HG03342 (cell line): Measurements from ENCODE around the gene CHCHD6.

Experiments used
- ATAC-seq: cut with Tn5 transposase; IDR thresholded peaks from one replicate; pipeline ENCODE4 v1.9.1; 2021; ENCODE audit warnings: mild to moderate bottlenecking, moderate library complexity; ENCODE audit not compliant: unreplicated experiment

CHCHD6 gene

DNA sequence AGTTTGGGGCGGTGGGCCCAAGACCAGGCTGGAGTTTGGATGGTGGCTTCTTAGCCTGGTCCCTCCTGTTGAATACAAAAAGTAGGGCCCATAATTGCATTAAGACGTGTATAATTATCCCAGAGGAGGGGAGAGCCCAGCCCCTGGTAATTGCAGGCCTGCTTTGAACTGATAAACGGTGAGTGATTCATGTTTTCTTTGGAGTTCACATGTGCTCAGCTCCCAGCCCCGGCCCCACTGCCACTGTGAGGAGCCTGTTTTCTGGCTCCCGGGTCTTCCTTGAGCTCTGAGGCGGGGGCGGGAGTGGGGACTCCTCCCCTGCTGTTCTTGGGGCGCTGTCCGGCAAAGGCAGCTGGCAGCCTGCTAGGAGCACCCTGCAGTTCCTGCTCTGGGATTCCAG, 282.0 kb downstream of the CHCHD6 start:
- ATAC-seq: no peak

DNA sequence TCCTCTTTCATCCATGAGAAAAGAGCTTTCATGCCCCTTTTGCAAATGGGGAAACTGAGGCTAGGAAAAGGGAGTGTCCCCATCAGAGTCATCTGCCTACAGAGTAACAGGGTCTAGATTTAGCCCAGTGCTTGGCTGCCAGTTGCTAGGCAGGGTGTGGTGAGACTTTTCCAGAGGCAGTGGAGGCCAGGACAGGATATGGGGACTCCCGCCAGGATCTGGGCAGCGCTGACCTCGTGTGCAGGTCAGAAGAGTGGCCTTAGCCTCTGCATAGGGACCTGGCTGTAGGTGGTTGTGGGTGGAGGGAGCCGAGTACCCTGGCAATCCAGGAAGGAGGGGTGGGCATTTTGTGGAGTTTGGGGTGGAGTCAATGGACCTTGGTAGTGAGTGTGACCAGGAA, 283.1 kb downstream of the CHCHD6 start:
- no peak for ATAC-seq

DNA sequence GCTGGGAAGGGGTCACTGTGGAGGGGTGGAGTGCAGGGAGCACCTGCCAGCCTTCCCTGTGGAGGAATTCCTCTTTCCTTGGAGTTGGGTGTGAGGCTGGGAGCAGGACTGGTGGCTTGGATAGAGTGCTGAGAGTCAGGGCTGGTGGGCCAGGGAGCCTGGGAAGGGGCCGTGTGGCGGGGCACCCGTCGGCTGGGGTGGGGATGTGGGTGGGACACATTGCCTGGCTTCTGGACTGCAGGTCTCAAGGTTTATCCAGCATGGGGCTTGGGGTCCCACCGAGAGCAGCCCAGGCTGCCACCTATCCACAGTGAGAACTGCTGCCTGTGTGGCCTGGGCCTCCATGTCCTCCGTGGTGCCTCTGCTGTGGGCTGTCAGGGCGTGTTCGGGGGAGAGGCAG, 283.6 kb downstream of the CHCHD6 start:
- no peak for ATAC-seq

DNA sequence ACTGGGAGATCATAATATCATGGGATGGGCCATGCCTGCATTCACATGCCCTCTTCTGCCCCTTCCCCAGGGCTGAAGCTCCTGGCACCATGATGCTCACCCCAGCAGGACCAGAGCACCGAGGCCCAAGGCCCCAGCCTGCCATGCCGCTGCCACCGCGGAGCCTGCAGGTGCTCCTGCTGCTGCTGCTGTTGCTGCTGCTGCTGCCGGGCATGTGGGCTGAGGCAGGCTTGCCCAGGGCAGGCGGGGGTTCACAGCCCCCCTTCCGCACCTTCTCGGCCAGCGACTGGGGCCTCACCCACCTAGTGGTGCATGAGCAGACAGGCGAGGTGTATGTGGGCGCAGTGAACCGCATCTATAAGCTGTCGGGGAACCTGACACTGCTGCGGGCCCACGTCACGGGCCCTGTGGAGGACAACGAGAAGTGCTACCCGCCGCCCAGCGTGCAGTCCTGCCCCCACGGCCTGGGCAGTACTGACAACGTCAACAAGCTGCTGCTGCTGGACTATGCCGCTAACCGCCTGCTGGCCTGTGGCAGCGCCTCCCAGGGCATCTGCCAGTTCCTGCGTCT, 284.5 kb downstream of the CHCHD6 start:
- ATAC-seq: no peak

DNA sequence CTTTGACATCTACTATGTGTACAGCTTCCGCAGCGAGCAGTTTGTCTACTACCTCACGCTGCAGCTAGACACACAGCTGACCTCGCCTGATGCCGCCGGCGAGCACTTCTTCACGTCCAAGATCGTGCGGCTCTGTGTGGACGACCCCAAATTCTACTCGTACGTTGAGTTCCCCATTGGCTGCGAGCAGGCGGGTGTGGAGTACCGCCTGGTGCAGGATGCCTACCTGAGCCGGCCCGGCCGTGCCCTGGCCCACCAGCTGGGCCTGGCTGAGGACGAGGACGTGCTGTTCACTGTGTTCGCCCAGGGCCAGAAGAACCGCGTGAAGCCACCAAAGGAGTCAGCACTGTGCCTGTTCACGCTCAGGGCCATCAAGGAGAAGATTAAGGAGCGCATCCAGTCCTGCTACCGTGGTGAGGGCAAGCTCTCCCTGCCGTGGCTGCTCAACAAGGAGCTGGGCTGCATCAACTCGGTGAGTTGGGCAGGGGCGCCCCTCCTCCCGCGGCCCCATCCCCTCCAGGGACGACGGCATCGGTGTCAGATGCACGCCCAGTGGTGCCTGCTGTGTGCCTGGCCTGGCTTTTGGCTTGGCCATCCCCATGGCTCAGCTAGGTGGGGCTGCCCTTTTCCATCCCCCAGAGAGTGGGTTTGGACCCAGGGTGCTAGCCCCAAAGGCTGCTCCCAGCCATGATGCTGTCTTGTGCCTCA, 285.4 kb downstream of the CHCHD6 start:
- ATAC-seq: no peak

DNA sequence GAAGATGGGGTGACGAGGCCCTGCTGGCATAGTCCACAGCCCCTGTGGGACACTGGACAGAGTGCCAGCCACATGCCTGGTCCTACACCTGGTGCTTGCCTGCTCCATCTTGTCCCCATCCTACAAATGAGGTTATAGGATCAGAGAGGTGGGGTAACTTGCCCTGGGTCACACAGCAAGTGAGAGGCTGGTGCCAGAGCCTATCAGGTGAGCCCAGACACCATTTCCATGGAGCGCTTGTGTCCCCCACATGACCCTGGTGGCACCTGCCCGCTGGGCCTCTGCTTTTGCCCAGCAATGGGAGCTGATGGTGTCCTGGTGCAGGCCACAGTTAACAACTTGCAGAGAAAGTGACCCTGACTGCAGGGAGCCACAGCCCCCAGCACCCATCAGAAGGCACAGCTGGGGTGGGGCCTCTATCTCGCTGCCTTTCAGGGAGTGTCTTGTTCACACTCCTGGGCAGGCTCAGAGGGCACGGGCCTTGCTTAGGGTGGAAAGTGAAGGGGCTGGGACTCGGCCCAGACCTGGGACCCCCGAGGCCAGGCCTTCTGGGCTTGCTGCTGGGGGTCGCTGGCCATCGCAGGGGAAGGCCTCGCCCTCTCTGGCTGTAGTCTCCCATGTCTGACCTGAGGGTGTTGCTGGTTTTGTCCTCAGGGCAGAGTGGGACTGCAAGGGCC, 286.1 kb downstream of the CHCHD6 start:
- no peak for ATAC-seq

DNA sequence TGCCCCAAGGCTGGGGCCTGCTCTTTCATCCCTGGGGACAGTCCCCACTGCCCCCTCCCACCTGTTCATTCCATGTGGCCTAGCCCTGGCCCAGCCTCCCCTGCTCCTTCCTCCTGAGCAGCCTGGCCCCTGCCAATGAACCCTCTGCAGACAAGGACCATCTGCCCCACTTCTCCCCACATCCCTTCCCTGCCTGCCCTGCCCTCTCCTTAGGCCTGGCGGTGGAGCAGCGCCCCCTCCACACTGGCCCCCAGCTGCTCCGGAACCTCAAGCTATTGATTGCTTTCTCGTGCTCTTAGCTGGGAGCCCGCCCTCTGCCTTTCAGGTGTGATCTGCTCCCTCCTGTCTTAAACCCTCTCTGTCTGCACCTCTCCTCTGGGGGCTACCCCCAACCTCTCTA, 286.9 kb downstream of the CHCHD6 start:
- ATAC-seq: no peak

DNA sequence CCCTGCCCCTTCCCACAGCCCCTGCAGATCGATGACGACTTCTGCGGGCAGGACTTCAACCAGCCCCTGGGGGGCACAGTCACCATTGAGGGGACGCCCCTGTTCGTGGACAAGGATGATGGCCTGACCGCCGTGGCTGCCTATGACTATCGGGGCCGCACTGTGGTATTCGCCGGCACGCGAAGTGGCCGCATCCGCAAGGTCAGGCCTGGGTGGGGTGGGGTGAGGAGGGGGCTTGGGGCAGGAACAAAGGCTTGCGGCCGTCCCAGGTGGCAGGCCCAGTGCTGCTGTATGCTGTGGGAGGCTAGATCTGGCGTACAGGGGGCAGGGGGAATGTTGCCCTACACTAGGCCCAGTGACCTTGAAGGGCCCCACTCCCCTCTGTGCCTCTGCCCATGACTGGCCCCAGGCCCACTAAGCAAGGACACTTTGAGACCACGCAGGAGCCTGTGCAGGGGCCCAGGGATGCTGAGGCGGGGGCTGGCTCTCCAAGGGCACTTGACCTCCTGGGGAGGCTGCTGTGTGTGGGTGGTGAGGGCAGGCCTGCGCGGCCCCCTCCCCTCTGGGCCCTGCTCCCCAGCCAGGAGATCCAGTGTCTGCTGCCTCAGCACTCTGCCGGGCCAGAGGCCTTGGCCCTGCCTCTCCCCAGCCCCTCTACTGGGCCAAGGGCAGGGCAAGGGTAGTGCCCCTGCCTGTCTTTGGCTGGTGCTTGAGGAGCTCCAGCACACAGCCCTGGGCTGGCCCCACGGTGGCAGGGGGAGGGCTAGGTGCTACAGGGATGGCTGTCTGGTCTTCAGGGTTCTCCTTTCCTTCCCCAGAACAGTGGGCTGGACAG, 287.5 kb downstream of the CHCHD6 start:
- ATAC-seq: no peak

DNA sequence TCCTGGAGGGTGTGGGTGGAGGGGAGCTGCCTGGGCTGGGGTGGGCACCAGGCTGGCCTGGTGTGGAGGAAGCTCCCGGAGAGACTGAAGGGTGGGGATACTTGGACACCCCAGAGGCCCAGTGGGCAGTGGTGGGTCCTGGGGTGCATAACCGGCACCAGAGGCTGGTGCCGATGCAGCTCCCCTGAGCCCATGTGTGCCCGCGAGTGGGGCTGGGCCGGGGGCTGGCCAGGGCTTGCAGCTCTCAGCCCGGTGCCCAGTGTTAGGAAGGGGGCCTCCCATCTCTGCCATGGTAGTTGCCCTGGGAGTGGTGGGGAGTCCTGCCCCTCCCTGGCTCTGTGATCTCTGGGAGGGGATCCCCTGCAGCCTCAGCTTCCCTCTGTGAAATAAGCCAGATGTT, 288.2 kb downstream of the CHCHD6 start:
- ATAC-seq: no peak

DNA sequence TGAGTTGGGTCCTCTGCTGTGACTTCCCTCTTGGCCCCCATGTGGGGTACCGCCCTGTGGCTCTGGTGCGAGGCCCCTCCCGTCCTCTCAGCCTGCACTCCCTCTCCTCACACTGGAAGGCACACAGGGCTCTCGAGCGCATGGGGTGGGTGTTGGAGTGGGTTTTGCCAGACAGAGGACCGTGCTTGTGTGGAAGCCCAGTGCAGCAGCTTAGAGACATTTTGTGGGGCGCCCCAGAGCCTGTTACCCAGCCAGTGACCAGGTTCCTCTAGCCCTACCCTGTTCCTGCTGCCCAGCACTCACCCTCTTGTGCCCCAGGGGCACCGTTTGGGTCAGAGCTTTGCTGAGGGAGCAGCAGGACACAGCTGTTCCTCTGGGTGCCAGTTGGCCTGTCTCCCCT, 288.7 kb downstream of the CHCHD6 start:
- no peak for ATAC-seq

DNA sequence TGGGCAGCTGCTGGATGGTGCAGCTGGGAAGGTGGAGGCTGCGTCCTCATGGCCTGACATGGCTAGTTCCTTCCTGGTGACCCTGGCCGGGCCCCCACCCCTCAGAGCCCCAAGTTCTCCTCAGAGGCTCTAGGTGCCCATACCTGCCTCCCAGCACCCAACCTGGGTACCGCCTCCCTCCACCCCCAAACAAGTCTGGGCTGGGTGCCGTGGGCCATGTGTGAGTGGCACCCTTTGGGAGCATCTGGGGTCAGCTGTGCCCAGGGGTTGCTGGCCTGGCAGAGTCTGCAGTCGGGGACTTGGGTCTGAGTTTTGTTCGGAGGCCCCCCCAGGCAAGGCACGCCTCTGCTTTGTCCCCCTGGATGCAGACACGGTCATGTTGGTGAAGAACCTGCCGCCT, 289.4 kb downstream of the CHCHD6 start:
- no peak for ATAC-seq

DNA sequence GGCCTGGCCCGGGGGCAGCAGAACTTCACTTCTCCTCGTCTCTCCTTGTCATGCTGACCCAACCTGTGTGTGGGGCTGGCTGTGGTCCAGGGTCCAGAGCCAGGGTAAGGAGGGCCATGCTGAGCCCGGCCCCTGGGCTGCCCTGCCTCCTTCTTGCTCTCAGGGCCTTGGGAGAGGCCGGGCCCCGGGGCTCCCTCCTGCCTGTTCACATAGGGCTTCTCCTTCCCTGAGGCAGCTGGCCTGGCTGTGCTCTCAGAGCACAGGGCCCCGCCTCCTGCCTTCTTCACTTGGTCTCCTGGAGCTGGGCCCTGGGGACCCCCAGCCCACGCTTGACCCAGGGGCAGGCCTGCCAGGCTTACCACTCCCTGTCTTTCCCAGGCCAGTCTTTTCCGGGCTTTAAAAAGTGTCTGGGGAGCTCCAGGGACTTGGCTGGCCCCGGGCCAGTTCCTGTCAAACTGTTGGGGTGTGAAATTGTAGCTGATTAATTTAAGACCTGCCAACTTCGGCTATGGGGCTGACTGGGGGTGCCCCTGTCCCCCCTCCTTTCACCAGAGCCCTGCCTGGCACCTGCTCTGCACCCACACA, 290.7 kb downstream of the CHCHD6 start:
- ATAC-seq: no peak

DNA sequence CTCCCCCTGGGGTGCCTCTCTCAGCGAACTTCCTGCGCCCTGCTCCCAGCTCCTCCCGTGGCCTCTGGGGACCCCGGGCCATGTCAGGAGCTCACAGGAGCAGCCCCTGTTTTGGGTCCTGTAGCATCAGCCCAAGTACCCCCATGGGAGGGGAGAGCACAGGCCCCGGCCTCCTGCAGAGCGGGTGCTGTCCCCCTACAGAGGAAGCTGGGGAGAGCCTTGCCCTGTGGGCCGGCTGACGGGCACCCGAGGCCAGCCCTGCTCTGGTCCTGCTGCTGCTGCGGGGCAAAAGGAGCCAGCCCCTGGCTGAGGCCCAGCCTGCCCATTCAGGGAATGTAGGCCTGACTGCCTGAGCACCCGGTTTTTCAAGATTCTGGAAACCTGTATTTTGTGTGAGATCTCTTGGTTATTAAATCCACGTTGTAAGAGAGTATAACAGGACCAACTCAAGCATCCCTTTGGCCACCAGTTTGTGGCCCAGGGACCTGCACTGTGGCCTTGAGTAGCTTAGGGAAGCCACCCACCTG, 291.3 kb downstream of the CHCHD6 start:
- no peak for ATAC-seq

DNA sequence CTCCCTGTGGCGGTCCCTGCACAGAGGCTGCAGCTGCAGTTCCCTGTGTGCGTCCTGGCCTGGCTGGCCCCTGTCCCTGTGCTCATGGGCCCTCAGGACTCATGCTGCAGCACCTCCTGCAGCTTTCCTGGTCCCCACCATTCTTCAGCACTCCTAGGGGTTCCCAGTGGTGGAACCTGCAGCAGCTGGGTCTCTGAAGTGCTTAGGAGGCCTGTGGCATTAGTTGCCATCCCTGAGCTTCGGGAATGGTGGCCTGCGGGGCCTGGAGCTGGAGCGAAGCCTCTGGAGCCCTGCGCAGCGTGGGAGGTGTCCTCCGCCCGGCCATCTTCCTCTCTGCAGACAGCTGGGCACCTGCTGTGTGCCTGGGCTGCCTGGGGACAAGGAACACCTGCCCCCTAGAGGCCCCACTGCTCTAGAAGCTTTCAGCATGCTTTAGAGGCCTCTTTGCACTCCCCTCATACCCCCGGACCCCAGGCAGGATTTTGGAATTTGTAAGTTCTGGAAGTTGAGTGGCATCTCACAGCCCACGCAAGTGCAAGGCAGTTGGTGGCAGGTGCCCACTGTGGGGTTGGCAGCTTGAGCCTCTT, 292.0 kb downstream of the CHCHD6 start:
- no peak for ATAC-seq

DNA sequence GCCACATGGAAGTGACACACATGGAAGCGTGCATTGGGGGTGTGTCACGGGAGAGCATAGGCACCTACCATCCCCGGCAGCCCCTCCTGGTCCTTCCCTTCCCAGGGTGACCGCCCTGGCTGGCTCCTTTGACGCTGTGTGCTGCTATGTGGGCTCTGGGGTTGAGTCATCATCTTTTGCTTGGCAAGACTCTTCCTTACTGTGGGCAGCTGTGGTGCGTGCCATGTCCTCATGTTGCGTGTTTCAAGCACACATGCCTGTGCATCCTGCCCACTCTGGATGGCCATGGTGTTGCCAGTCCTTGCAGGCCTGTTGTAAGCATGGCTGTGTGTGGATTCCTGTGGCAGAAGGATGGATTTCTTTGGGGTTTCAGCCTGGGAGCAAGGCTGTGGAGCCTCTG, 292.9 kb downstream of the CHCHD6 start:
- no peak for ATAC-seq

DNA sequence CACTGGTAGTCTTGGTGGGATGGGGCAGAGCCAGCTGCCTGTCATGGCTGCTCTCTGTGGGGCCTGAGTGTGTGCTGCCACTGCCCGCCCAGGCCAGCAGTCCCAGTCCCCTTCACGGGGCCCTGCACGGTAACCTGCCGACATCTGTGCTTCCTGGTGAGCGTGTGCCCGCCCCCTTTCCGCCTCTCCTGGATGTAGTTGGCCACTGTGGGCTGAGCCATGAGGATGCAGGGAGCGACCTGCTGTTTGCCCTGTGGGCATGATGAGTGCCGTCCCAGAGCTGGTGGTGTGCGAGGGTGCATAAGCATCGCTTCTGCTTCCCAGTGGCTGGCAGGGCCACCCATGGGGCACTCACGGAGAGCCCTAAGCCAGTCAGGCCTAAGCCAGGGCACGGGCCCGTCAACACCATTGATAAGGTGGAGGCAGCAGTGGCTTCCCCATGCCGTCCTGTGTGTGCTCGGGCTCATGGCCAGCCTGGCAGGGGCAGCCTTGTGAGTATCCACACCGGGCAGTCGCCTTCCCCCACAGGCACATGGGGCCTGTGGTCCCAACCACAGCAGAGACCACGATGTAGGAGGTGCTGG, 293.5 kb downstream of the CHCHD6 start:
- ATAC-seq: no peak

DNA sequence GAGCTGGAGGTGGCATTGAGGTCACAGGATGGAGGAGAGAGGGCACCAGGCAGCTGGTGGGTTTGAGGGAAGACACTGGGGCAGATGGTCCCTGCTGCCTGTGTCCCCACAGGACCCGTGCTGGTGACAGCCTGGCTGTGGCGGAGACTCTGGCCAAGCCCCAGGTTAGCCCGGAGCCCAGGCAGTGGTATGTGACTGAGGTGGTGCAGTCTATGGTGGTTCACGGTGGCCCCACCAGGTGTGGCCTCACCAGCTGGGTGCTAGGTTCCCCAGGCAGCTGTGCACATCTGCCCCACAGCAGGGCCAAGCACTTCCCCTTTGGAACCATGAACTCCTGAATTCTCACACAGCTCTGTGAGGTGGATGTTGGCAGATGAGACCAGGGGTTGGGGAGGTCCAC, 294.3 kb downstream of the CHCHD6 start:
- no peak for ATAC-seq

DNA sequence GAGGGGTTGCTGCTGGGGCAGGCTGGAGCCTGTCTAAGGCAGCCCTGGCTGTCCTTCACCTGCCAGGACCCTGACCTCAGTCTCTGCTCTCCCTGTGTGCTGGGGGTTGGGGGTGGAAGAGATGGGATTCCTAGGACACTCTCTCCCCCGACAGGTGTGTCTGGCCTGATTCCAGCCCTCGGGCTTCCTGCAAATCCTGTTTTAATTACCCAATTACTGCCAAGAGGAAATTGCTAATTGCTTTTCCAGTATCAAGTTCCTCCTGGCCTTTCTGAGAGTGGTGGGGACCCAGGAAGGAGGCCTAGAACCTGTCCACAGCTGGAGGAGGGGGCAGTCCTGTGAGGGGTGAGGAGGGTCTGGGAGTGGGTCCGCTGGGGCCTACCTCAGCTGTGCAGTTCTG, 294.7 kb downstream of the CHCHD6 start:
- ATAC-seq: no peak

DNA sequence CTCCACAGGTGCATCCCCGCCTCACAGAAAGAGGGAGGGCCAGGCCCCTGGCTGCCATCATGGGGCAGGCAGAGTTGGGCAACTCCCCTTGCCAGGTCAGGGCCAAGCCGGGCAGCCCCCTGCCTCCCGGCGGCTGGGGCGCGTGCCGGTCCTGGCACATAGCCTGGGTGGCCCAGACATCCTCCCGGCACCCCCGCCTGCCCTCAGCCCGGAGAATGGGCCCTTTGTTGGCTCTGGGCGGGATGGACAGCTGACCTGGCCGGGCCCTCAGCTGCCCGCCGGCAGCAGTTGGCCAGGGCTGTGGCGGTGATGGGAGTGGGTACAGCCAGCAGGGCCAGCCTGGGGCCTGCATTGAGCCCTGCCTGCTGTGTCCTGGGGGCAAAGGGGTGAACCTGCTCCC, 295.3 kb downstream of the CHCHD6 start:
- ATAC-seq: no peak

DNA sequence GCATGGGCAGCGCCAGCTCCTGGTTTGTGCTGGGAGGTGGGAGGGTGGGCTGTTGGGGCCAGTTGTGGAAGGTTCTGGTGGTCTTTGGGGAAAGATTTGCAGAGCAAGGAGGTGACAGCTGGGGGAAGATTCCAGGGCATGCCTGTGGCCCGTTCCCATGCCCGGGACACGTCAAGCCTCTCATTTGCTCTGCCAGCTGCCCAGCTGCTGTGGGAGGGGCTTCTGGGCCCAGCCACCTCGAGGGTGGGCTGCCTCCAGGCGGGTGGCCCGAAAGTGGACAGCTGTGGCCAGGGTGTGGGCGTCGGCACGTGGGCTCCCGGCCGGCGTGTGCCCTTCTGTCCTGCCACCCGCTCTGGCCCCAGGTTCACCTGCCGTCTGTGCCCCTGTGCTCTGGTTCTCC, 296.1 kb downstream of the CHCHD6 start:
- no peak for ATAC-seq
